Sigmoid colon (tissue), 7 donors: ENCODE results near the gene TRIB2. TPM values are rescaled to one million over a fixed set of nuclear protein-coding genes. Genes with fewer than 3 reads are reported as not detected.
A peak's percentile ranks its signal among the peaks of the same experiment; 100 is the strongest.

Source experiments
- DNase-seq: peaks from one replicate; pipeline ENCODE4 v3.0.0-alpha.2; 2019
- H3K27ac ChIP-seq, 4 donors: fragments of 200-600 bp; sonication (generic); one replicate each; pipeline ENCODE4 v1.5.1; 2016 to 2019; ENCODE audit warnings: mild to moderate bottlenecking in 1 of 4
- H3K27me3 ChIP-seq, 3 donors: fragments of 200-600 bp; sonication (generic); one replicate each; pipeline ENCODE4 v1.5.1; 2019; ENCODE audit warnings: mild to moderate bottlenecking in 1 of 3
- H3K36me3 ChIP-seq, 4 donors: fragments of 200-600 bp; sonication (generic); one replicate each; pipeline ENCODE4 v1.5.1; 2016 to 2019
- H3K4me1 ChIP-seq, 4 donors: fragments of 200-600 bp; sonication (generic); one replicate each; pipeline ENCODE4 v1.5.1; 2017 to 2019
- H3K4me3 ChIP-seq, 4 donors: fragments of 200-600 bp; sonication (generic); one replicate each; pipeline ENCODE4 v1.5.1; 2017 to 2019; ENCODE audit warnings: mild to moderate bottlenecking in 2 of 4, moderate library complexity in 1 of 4
- H3K9me3 ChIP-seq, 4 donors: fragments of 200-600 bp in 3 of 4; sonication (generic) in 3 of 4; one replicate each; pipeline versions ENCODE4 v1.5.1 to v1.6.1; 2013 to 2019
- CTCF ChIP-seq, 4 experiments: fragments of 450-650 bp in 3 of 4; fragments of 200-600 bp in 1 of 4; IDR thresholded peaks; one replicate each; pipeline ENCODE4 v1.5.1; 2016 to 2019; ENCODE audit warnings: antibody characterized with exemption in 4 of 4, mild to moderate bottlenecking in 3 of 4, moderate library complexity in 2 of 4
- EP300 ChIP-seq, 4 donors: sonication (generic); formaldehyde crosslinking; IDR thresholded peaks; one replicate each; pipeline ENCODE4 v1.6.1; 2017; ENCODE audit warnings: antibody characterized with exemption in 4 of 4
- POLR2A ChIP-seq, 2 donors: fragments of 450-650 bp; IDR thresholded peaks; one replicate each; pipeline ENCODE4 v1.6.1; 2016; ENCODE audit warnings: antibody characterized with exemption in 2 of 2, mild to moderate bottlenecking in 2 of 2, moderate library complexity in 2 of 2
- POLR2AphosphoS5 ChIP-seq, 4 donors: sonication (generic); formaldehyde crosslinking; IDR thresholded peaks; one replicate each; pipeline ENCODE4 v1.6.1; 2017; ENCODE audit warnings: antibody characterized with exemption in 4 of 4
- WGBS, 2 donors: extraction: QIAGEN DNeasy Blood & Tissue Kit; methylation state at CpG; one replicate each; pipeline ENCODE4 v1.1.7; 2013; 5-methylcytosine and 5-hydroxymethylcytosine counted together
- intact Hi-C: fragments of 100-400 bp; cut with DNase I; formaldehyde crosslinking; loops from one replicate; pipeline ENCODE4 v1.15.1; 2023
- polyA plus RNA-seq, 3 donors: library from polyadenylated mRNA; stranded (reverse); fragments of 200-250 nt; gene quantifications; one replicate each; pipeline ENCODE4 v1.2.3, GENCODE V29; 2013
- total RNA-seq, 4 donors: library from RNA; depleted of rRNA; stranded (reverse); fragments of >200 nt; gene quantifications; one replicate each; pipeline ENCODE4 v1.1.0, GENCODE V29; 2016
- donor health status: healthy with polysubstance abuse.
- donor health status: Bipolar disorder and iron deficiency.
- donor health status: healthy.

TRIB2 gene
- total and polyA plus RNA-seq, 7 donors: 1.4 to 56.2 (median 34.2) TPM

DNA sequence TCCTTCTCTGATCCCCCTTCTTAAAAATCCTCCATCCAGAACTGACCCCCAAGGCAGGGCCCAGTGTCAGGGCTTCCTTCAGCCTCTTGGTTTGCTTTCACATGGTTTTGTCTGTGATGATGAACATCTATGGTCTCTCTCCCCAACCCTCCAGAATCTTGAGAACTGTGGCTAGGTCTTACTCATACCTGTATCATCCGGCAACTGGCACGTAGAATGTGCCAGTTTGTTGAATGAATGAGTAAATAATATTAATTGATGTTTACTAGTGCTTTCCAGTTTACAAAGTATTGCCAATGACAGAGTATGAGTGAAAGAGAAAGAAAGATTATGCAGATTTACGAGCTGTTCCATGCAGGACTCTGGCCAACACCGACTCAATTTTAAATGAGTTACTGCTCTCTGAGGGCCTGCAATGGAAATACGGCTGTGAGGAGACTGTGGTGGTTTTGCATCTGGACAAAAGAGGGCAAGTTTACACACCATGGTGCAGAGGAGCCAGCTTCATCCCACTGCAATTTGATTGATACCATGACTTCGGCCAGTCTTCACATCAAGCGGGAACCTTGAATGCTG lies 29.9 kb upstream of the TRIB2 start:
- peaks cover 0 to 3% (median 1%) of the 10 kb centered on the region in 4 donors for H3K9me3 ChIP-seq
- peak overlapping the region in 2 of 4 donors; percentile 79 to 85 for H3K27ac ChIP-seq
- TF ChIP-seq CTCF (IDR thresholded peaks at IDR 0.05): no peak
- TF ChIP-seq POLR2A (IDR thresholded peaks at IDR 0.05): no peak
- TF ChIP-seq EP300 (IDR thresholded peaks at IDR 0.05): no peak
- no peak for TF ChIP-seq POLR2AphosphoS5 (IDR thresholded peaks at IDR 0.05)
- intact Hi-C loops: loop anchor here (10.0 kb wide), 1 partner anchor 142 kb away; no protein-coding TSS in a partner anchor
- peaks cover 0 to 47% (median 37%) of the 10 kb centered on the region in 4 donors for H3K4me1 ChIP-seq
- no peak overlapping the region for H3K4me3 ChIP-seq
- no peaks in the 10 kb centered on the region for H3K27me3 ChIP-seq
- no peak for DNase-seq
- H3K36me3 ChIP-seq: no peaks in the 10 kb centered on the region
- WGBS, 2 donors: 70 to 82% methylated on average over 7 of the region's 7 CpGs

DNA sequence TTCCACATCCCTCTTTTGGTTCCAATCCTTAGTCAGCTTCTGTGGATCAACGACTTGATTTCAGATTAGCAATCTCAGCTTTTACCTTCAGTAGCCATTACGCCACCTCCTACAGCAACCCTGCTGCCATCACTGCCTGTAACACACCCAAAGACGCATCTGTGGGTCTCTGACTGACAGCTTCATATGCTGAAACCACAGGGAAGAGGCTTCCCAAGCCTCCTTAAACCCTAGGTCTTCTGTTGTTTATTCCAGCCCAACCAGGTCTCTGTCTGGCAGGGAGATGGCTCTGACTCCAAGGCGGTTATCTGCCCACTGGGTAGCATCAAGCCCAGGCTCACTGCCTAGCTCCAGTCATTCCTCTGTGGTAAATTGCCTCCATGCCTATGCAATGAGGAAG lies 28.6 kb upstream of the TRIB2 start:
- H3K27me3 ChIP-seq: no peaks in the 10 kb centered on the region
- DNase-seq: no peak
- no peak overlapping the region for H3K4me3 ChIP-seq
- TF ChIP-seq EP300 (IDR thresholded peaks at IDR 0.05): no peak
- no peak for TF ChIP-seq CTCF (IDR thresholded peaks at IDR 0.05)
- TF ChIP-seq POLR2A (IDR thresholded peaks at IDR 0.05): no peak
- no peak for TF ChIP-seq POLR2AphosphoS5 (IDR thresholded peaks at IDR 0.05)
- peaks cover 0 to 47% (median 37%) of the 10 kb centered on the region in 4 donors for H3K4me1 ChIP-seq
- WGBS, 2 donors: 84 to 85% methylated on average over 4 of the region's 4 CpGs
- no peaks in the 10 kb centered on the region for H3K36me3 ChIP-seq
- peak overlapping the region in 2 of 4 donors; percentile 30 to 85 for H3K27ac ChIP-seq
- intact Hi-C loops: loop anchor here (10.0 kb wide), 1 partner anchor 143 kb away; no protein-coding TSS in a partner anchor
- peaks cover 0 to 5% (median 1%) of the 10 kb centered on the region in 4 donors for H3K9me3 ChIP-seq

DNA sequence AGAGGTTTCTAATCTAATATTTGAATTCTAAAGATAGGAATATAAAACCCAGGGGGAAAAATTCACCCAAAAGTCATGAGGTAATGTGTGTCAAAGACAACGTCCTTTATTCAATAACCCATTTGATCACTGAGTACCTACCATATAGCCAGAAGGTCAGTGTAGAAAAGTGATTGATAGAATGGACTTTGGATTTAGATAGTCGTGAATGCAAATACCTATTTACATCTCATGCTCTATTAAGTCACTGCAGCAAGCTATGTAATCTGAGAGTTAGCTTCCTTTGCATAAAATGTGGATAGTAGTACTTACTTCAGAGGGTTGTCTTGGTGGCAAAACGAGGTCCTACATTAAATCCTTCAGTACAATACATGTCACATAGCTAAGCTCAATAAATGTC lies 27.8 kb upstream of the TRIB2 start:
- H3K9me3 ChIP-seq: peaks cover 0 to 5% (median 1%) of the 10 kb centered on the region in 4 donors
- no peak overlapping the region for H3K4me3 ChIP-seq
- no peak for TF ChIP-seq EP300 (IDR thresholded peaks at IDR 0.05)
- no peak for TF ChIP-seq POLR2AphosphoS5 (IDR thresholded peaks at IDR 0.05)
- TF ChIP-seq POLR2A (IDR thresholded peaks at IDR 0.05): no peak
- TF ChIP-seq CTCF (IDR thresholded peaks at IDR 0.05): no peak
- peaks cover 0 to 41% (median 29%) of the 10 kb centered on the region in 4 donors for H3K4me1 ChIP-seq
- intact Hi-C loops: loop anchor here (10.0 kb wide), 1 partner anchor 144 kb away; no protein-coding TSS in a partner anchor
- H3K27ac ChIP-seq: peak overlapping the region in 1 of 4 donors; percentile 85
- no peaks in the 10 kb centered on the region for H3K36me3 ChIP-seq
- 20 to 58% methylated on average over 3 of the region's 3 CpGs for WGBS, 2 donors
- no peaks in the 10 kb centered on the region for H3K27me3 ChIP-seq
- DNase-seq: no peak

GRCh38 chr2:12693509-12693908 lies 23.2 kb upstream of the TRIB2 start:
- Histone ChIP-seq H3K4me3 (no peak overlapping the region), H3K27ac (no peak overlapping the region), H3K36me3 (no peaks in the 10 kb centered on the region), H3K9me3 (peaks cover 0 to 5% (median 1%) of the 10 kb centered on the region in 4 donors), H3K27me3 (no peaks in the 10 kb centered on the region), H3K4me1 (peaks cover 0 to under 1% (median 0%) of the 10 kb centered on the region in 4 donors)
- no peak for TF ChIP-seq CTCF (IDR thresholded peaks at IDR 0.05)
- TF ChIP-seq POLR2A (IDR thresholded peaks at IDR 0.05): no peak
- no peak for TF ChIP-seq POLR2AphosphoS5 (IDR thresholded peaks at IDR 0.05)
- no peak for TF ChIP-seq EP300 (IDR thresholded peaks at IDR 0.05)
- 88 to 96% methylated on average over 4 of the region's 4 CpGs for WGBS, 2 donors
- intact Hi-C loops: no loop called here
- no peak for DNase-seq
